Measurements from ENCODE around the gene CCDC157.
"Not testable (repeated sequence)": the region's sequence is repeated elsewhere in the genome, so short reads cannot be mapped to it uniquely, and the experiment has no call there.

The CCDC157 gene

DNA sequence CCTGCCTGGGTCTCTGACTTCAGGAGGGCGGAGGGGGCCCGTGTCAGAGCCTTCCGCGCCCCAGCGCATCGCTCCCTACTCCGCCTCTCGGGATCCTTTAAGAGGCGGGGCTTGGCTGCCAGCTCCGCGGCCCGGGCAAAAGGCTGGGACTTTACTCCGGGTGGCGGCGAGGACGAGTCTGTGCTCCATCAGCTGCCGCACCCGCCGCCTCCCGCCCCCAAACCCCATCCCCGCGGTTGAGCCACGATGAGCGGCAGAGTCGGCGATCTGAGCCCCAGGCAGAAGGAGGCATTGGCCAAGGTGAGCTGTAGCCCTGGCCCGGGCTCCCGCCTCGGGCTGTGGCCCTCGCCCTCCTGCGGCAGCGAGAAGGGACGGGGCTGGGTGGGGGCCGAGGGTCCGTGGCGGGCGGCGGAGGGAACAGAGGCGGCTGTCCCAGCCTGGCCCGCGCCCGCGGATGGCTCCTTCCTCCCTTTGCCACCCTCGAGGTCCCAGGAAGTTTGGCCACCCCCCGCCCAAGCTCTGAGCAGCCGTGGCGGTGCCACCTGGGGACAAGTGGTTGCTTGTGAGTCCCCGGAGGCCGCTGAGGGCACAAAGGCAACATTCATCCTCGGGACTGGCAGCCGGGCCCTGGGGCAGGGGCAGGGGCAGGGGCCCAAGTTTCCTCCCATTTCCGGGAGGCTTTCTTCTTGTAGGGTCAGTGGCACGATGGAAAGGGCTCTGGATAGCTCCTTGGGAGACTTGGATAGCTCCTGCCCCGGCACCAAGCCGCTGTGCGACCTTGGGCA lies 40.3 kb downstream of the CCDC157 start, which contains the start of gene SEC14L2:
Gene SEC14L2 (plus strand): TSS at position 148 of the 785 bp plus-strand sequence. CDS start 99 bp downstream, at position 247.
- ATAC-seq (ENCODE audit: low read depth) (peak; percentile 66), DNase-seq (ENCODE audit: low spot score in 2 of 2) (peak; percentile 16 to 38)
- Mint-ChIP-seq H3K27me3 (peaks cover 11% of the 10 kb centered on the region), H3K4me1 (peaks cover 16% of the 10 kb centered on the region), H3K9me3 (no peaks in the 10 kb centered on the region), H3K36me3 (no peaks in the 10 kb centered on the region), H3K27ac (peak within 1 kb of the TSS; percentile 79), H3K4me3 (peak within 1 kb of the TSS; percentile 83)

DNA sequence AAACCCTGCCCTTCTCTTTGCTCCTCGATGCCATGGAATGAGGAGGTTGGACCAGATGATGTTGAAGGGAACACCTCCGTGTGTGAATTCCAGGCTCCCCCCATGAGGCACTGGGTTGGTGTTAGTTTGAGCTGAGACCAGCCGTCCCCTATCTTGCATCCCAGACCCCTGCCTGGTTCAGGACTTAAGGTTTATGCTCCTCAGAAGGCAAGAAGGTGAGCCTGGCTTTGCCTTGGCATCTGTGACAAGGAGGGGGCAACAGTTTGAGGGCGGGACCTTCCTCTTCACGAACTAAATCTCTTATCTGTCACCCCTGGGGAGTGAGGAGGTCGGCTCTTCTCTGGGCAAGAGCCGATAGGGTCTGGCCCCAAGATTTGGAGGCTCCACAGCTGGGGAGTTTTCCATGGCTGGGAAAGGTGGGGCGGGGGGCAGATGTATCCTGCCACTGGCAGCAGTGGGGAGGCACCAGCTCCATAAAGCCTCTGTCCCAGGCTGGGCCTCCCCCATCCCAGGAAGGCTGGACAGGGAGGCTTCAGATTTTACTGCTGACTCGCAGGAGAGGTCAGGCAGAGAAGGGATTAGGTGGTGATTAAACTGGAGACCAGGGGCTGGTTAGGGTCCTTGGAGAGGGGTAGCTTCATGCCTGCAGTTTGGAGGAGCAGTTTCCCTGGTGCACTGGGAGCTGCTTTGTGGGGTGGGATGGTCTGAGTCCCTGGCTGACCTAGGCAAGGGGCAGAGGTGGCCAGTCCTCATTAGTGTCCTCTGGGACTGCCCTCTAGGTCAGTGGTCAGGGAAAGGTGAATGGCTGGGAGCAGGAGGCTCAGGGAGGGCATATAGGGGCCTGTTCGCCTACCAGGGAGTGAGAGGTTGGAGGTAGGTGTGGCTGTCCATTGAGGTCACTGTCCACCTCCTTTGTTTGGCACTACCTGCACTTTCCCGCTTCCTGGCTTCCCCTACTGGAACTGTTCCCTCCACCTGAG lies 41.1 kb downstream of the CCDC157 start:
- H3K36me3 Mint-ChIP-seq, result no peaks in the 10 kb centered on the region
- H3K9me3 Mint-ChIP-seq, result no peaks in the 10 kb centered on the region

DNA sequence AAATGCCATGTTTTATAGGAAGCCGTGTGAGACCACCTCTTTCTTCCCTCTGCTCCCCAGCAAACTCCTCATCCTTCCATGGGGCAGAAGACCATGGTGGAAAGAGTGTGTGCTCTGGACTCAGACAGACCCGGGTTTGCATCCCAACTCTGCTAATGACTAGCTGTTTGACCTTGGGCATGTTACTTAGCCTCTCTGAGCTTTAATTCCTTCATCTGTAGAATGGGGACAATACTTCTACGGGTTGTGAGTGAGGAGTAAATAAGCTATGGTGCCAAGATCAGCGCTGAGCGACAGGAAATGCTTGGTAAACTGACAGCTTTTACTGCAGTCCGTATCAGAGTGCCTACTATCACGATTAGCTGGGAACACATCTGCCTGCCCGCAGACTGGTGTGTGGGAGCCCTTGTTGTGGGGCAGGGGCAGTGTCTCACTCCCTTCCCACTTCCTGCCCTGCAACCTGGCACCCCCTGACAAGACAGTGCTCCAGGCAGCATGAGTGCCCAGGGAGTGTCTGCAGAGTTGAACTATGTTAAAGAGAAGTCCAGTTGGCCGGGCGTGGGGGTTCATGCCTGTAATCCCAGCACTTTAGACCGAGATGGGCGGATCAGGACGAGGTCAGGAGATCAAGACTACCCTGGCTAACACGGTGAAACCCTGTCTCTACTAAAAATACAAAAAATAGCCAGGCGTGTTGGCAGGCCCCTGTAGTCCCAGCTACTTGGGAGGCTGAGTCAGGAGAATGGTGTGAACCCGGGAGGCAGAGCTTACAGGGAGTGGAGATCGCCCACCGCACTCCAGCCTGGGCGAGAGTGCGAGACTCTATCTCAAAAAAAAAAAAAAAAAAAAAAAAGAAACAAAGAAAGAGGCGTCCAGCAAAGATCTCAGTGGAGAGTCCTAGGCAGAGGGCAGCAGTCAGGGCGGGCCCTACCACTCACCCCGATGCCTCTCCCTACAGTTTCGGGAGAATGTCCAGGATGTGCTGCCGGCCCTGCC lies 42.2 kb downstream of the CCDC157 start:
- no peaks in the 10 kb centered on the region for H3K9me3 Mint-ChIP-seq
- peaks cover 8% of the 10 kb centered on the region for H3K27me3 Mint-ChIP-seq
- H3K27ac Mint-ChIP-seq, result no peak overlapping the region
- H3K4me1 Mint-ChIP-seq, result peaks cover 9% of the 10 kb centered on the region
- H3K4me3 Mint-ChIP-seq, result no peak overlapping the region
- H3K36me3 Mint-ChIP-seq, result no peaks in the 10 kb centered on the region
- ATAC-seq (ENCODE audit: low read depth), result no peak
- no peak for DNase-seq (ENCODE audit: low spot score in 2 of 2)

More for the DNA sequence above, 41.1 kb downstream of the CCDC157 start:
- ATAC-seq (ENCODE audit: low read depth) (no peak), DNase-seq (ENCODE audit: low spot score in 2 of 2) (no peak)
- Mint-ChIP-seq H3K27ac (no peak overlapping the region), H3K4me3 (peak overlapping the region; percentile 83), H3K4me1 (peaks cover 12% of the 10 kb centered on the region), H3K27me3 (peaks cover 11% of the 10 kb centered on the region)

DNA sequence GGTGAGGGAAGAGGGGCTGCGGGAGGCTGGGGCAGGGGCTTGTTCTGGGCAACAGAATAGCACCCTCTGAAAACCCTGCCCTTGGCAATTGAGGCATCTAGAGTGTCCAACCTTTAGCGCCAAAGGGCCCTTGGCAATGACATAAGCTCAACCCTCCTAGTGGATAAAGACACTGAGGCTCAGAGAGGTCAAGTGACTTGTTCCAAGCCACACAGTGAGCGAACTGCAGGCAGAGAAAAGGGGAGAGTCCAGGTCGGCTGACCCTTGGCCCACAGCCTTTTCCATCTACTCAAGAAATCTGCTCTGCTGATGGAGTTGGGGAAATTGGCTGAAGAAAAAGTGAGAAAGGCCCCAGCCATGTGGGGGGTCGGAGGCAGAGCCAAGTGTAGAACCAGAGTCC lies 42.9 kb downstream of the CCDC157 start:
- peaks cover 9% of the 10 kb centered on the region for H3K4me1 Mint-ChIP-seq
- no peaks in the 10 kb centered on the region for H3K9me3 Mint-ChIP-seq
- ATAC-seq (ENCODE audit: low read depth), result no peak
- H3K4me3 Mint-ChIP-seq, result no peak overlapping the region
- no peaks in the 10 kb centered on the region for H3K36me3 Mint-ChIP-seq
- peaks cover 8% of the 10 kb centered on the region for H3K27me3 Mint-ChIP-seq
- no peak for DNase-seq (ENCODE audit: low spot score in 2 of 2)
- no peak overlapping the region for H3K27ac Mint-ChIP-seq

DNA sequence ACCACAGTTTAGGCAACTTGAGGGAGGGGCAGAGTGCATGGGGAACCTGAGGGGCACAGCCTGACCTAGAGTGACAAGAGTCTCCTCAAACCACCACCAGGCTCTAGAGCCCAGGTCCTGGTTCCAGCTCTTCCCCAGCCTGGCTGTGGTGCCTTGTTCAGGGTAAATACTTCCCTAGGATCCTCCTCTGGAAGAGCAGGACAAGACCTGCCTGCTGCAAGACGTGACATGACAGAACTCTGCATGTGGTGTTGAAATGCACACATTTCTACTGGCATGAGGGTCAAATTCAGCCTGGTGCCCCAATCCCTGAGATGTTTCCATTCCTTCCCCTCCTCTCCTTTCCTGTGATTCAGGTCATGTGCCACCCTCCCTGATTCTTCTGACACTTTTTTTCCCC lies 43.4 kb downstream of the CCDC157 start:
- Mint-ChIP-seq H3K27me3 (peaks cover 8% of the 10 kb centered on the region), H3K36me3 (no peaks in the 10 kb centered on the region), H3K27ac (no peak overlapping the region), H3K9me3 (no peaks in the 10 kb centered on the region), H3K4me1 (peaks cover 9% of the 10 kb centered on the region), H3K4me3 (no peak overlapping the region)
- ATAC-seq (ENCODE audit: low read depth) (no peak), DNase-seq (ENCODE audit: low spot score in 2 of 2) (no peak)

DNA sequence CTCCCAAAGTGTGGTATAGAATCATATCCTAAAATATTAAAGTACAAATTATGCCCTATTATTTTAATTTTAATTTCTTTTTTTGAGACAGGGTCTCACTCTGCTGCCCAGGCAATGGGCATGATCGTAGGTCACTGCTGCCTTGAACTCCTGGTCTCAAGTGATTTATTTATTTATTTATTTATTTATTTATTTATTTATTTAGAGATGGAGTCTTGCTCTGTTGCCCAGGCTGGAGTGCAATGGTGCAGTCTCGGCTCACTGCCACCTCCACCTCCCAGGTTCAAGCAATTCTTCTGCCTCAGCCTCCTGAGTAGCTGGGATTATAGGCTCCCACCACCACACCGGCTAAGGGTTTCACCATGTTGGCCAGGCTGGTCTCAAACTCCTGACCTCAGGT lies 44.2 kb downstream of the CCDC157 start:
- H3K27me3 Mint-ChIP-seq; H3K4me1 Mint-ChIP-seq; ATAC-seq (ENCODE audit: low read depth); H3K36me3 Mint-ChIP-seq; H3K4me3 Mint-ChIP-seq; H3K27ac Mint-ChIP-seq; H3K9me3 Mint-ChIP-seq; DNase-seq (ENCODE audit: low spot score in 2 of 2): not testable (repeated sequence)

DNA sequence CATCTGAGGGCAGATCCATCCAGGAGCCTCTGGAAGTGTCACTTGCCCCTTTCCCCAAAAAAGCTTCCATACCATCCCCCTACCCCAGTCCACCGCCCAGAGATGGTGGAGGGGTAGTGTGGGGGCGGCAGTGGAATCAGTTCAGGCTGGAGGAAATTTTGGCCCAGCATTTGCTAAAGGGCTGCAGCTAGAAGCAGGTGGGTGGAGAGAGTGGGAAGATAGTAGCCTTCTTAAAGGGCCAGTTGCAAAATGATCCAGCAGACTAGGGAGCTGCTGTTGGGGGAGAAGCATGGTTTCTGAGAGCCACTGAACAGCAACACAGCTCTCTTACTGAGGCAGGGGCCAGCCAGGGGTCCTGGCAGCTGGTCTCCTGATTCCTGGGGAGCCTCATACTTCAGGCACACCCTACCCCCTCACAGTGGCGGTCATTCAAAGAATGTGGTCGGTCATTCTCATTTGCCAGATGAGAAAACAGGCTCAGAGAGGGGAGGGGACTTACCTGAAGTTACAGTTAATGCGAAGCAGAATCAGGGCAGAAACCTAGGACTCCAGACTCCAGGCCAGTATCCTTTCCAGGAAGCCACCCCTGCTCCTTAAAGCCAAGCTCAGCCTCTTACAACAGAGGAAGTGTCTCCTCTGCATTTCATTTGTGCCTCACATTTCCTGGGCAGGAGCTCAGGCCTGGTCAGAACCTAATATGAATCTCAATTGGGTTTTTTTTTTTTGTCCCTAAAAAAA lies 45.4 kb downstream of the CCDC157 start:
- Mint-ChIP-seq H3K27ac (no peak overlapping the region), H3K36me3 (peaks cover 2% of the 10 kb centered on the region), H3K4me1 (peaks cover 5% of the 10 kb centered on the region), H3K27me3 (peaks cover 7% of the 10 kb centered on the region), H3K4me3 (no peak overlapping the region), H3K9me3 (no peaks in the 10 kb centered on the region)
- ATAC-seq (ENCODE audit: low read depth) (no peak), DNase-seq (ENCODE audit: low spot score in 2 of 2) (no peak)

DNA sequence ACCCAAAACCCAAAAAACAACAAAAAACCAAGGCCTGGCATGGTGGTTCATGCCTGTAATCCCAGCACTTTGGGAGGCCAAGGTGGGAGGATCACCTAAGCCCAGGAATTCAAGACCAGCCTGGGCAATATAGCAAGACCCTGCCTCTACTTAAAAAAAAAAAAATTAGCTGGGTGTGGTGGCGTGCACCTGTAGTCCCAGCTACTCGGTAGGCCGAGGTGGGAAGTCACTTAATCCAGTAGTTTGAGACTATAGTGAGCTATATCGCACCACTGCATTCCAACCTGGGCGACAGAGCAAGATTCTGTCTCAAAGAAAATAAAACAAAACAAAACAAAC lies 45.9 kb downstream of the CCDC157 start:
- not testable (repeated sequence) for DNase-seq (ENCODE audit: low spot score in 2 of 2); ATAC-seq (ENCODE audit: low read depth); H3K4me1 Mint-ChIP-seq; H3K27ac Mint-ChIP-seq; H3K27me3 Mint-ChIP-seq; H3K9me3 Mint-ChIP-seq; H3K36me3 Mint-ChIP-seq; H3K4me3 Mint-ChIP-seq

DNA sequence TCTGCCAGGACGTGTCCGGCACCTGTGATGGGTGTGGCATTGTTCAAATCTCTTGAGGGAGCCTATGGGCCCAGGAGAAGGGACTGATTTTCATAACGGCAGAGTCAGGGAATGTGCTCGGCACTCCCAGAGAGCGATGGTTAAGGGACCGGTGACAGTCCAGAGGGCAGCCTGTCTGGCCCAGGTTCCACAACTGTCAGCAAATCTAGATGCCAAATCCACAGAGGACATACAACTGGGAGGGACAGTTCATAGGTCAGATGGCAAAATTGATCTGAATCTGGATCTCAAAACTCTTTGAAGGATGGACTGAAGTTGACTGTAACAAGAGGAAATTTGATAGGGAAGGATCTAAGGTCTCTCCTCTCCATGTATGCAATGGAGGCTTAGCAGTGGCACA lies 47.5 kb downstream of the CCDC157 start:
- Mint-ChIP-seq H3K27ac (no peak overlapping the region), H3K9me3 (no peaks in the 10 kb centered on the region), H3K4me1 (no peaks in the 10 kb centered on the region), H3K27me3 (no peaks in the 10 kb centered on the region), H3K4me3 (no peak overlapping the region), H3K36me3 (peaks cover 2% of the 10 kb centered on the region)
- ATAC-seq (ENCODE audit: low read depth), result no peak
- no peak for DNase-seq (ENCODE audit: low spot score in 2 of 2)

DNA sequence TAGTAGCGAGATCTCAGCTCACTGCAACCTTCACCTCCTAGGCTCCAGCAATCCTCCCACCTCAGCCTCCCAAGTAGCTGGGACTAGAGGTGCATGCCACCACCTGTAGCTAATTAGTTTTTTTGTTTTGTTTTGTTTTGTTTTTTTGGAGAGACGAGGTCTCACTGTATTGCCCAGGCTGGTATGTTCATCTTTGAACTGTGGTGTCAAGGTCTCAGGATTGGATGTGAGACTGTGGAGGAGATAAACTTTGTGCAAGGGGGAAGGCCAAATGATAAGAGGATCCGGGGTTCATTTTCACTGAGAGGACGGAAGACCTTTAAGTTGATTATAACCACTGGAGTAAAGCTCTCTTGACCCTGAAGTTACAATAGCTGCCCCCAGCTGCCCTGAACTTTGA lies 48.9 kb downstream of the CCDC157 start:
- ATAC-seq (ENCODE audit: low read depth) (no peak), DNase-seq (ENCODE audit: low spot score in 2 of 2) (no peak)
- Mint-ChIP-seq H3K4me1 (no peaks in the 10 kb centered on the region), H3K36me3 (peaks cover 2% of the 10 kb centered on the region), H3K4me3 (no peak overlapping the region), H3K27ac (no peak overlapping the region), H3K27me3 (no peaks in the 10 kb centered on the region), H3K9me3 (no peaks in the 10 kb centered on the region)

DNA sequence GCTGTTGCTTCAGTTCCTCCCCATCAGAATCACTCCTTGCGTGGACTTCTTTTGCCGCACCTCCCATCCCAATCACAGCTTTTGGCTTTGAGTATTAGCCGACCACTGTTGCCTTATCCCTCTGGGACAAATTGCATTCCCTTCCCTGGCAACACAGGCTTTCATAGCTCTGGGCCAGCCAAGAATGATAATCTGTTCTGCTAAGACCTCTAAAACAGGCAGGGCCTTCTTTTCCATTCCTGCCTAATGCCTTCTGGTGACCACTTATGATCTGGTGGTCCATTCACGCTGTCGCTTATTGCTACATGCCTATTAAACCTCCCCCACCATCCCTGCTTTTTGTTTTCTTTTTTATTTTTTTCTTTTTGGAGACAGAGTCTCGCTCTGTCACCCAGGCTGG lies 49.6 kb downstream of the CCDC157 start:
- ATAC-seq (ENCODE audit: low read depth), result no peak
- H3K27me3 Mint-ChIP-seq, result no peaks in the 10 kb centered on the region
- peaks cover 2% of the 10 kb centered on the region for H3K36me3 Mint-ChIP-seq

DNA sequence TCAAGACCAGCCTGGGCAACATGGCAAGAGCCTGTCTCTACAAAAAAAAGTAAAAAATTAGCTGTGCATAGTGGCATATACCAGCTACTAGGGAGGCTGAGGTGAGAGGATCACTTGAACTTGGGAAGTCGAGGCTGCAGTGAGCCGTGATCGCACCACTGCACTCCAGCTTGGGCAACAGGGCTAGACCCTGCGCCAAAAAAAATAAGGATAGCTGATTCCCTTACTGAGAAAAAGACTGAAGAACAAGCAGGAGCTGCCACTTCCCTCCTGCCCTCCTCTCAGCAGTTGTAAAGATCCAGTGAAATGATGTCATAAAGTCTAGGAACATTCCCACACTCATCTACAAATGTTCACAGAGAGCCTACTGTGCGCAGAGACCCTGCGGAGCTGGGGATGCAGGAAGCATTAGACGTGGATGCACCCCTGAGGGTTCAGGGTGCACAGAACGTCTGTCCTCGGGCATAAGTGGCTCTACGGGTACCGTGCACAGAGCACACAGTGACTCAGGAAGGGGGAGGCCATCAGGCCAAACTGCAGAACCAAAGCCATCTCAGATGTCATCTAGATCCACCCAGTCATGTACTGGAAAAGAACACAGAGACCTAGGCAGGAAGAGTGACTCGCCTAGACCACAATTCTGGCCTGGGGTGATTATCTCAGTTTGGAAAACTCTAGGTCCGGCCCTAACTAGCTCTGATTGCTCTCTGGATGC lies 51.7 kb downstream of the CCDC157 start:
- peaks cover 2% of the 10 kb centered on the region for H3K36me3 Mint-ChIP-seq
- no peaks in the 10 kb centered on the region for H3K27me3 Mint-ChIP-seq
- H3K4me3 Mint-ChIP-seq, result no peak overlapping the region
- H3K9me3 Mint-ChIP-seq, result no peaks in the 10 kb centered on the region
- DNase-seq (ENCODE audit: low spot score in 2 of 2) (no peak), ATAC-seq (ENCODE audit: low read depth) (no peak)
- no peak overlapping the region for H3K27ac Mint-ChIP-seq
- H3K4me1 Mint-ChIP-seq, result no peaks in the 10 kb centered on the region

More for the DNA sequence above, 49.6 kb downstream of the CCDC157 start:
- Mint-ChIP-seq H3K4me3 (no peak overlapping the region), H3K9me3 (no peaks in the 10 kb centered on the region), H3K4me1 (no peaks in the 10 kb centered on the region), H3K27ac (no peak overlapping the region)
- no peak for DNase-seq (ENCODE audit: low spot score in 2 of 2)

All from memory B cell (primary cell).